ENCODE results near the gene FGL2. TPM values are rescaled to one million over a fixed set of nuclear protein-coding genes. Genes with fewer than 3 reads are reported as not detected.
"Not testable (repeated sequence)": the region's sequence is repeated elsewhere in the genome, so short reads cannot be mapped to it uniquely, and the experiment has no call there.

Gene FGL2
- total RNA-seq, 2 experiments from 2014 or later = 1.5 to 1.6 TPM

DNA sequence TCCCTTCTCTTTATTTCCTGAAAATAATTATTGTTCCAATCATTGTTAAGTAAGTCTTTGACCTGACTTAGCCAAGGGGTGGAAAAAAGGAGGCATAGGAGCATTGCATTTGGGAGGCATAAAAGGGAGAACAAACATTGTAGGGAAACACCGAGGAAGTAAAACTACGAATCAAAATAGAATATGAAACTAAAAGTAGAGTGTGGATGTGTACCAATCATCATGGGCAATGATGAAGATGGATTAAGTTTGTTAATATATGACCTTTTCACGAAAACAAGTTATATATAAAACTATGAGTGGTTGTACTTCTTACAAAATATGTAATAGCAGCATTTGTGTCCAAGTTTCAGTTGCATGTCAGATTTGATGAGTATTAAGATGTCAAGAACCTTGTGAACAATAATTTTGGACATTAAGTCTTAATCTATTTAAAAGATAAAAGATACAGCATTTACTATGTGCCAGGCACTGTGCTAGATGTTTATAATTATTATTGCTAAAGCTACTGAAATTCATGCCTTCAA is 24.3 kb downstream of the FGL2 start:
- DNase-seq; H3K4me1 ChIP-seq (ENCODE audit: insufficient read depth, low read length); H3K9me3 ChIP-seq (ENCODE audit: control insufficient read depth in 1 of 2, insufficient read depth in 1 of 2, low read length in 2 of 2); H3K27me3 ChIP-seq (ENCODE audit: control insufficient read depth in 1 of 2, insufficient read depth in 2 of 2, low read length in 2 of 2); H3K4me3 Mint-ChIP-seq; H3K27ac Mint-ChIP-seq; H3K36me3 ChIP-seq (ENCODE audit: insufficient read depth, low read length); H3K27ac ChIP-seq (ENCODE audit: low read depth in 1 of 2, low read length in 2 of 2); intact Hi-C loops (cut with DNase I, micrococcal nuclease); CTCF ChIA-PET; H3K27me3 Mint-ChIP-seq; H3K4me3 ChIP-seq (ENCODE audit: low read length); H3K36me3 Mint-ChIP-seq (ENCODE audit: low read depth); H3K9me3 Mint-ChIP-seq; POLR2A ChIA-PET; ATAC-seq (ENCODE audit: poor library complexity); H3K4me1 Mint-ChIP-seq (ENCODE audit: low read depth): not testable (repeated sequence)

DNA sequence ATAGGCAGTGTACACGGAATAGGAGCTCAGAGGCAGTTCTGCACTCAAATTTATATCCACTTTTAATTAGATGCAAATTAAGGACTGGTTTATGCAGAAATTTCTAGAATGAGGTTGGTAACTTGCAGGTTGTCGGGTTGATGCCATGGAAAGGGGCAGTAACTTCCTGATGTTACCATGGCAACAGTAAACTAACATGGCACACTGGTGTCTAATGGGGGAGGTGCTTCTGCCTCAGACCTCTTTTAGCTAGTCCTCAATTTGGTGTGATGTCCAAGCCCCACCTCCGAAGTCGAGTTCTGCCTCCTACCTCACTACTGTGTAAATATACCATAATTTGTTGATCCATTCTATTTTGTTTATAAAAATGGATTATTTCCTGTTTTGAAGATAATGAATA is 25.2 kb downstream of the FGL2 start:
- H3K27ac ChIP-seq (ENCODE audit: low read depth in 1 of 2, low read length in 2 of 2); ATAC-seq (ENCODE audit: poor library complexity); H3K36me3 Mint-ChIP-seq (ENCODE audit: low read depth); DNase-seq; H3K27me3 Mint-ChIP-seq; H3K9me3 Mint-ChIP-seq; H3K27ac Mint-ChIP-seq; H3K27me3 ChIP-seq (ENCODE audit: control insufficient read depth in 1 of 2, insufficient read depth in 2 of 2, low read length in 2 of 2); intact Hi-C loops (cut with DNase I, micrococcal nuclease); H3K4me3 ChIP-seq (ENCODE audit: low read length); H3K4me3 Mint-ChIP-seq; H3K4me1 Mint-ChIP-seq (ENCODE audit: low read depth); H3K36me3 ChIP-seq (ENCODE audit: insufficient read depth, low read length); POLR2A ChIA-PET; CTCF ChIA-PET; H3K4me1 ChIP-seq (ENCODE audit: insufficient read depth, low read length); H3K9me3 ChIP-seq (ENCODE audit: control insufficient read depth in 1 of 2, insufficient read depth in 1 of 2, low read length in 2 of 2): not testable (repeated sequence)

DNA sequence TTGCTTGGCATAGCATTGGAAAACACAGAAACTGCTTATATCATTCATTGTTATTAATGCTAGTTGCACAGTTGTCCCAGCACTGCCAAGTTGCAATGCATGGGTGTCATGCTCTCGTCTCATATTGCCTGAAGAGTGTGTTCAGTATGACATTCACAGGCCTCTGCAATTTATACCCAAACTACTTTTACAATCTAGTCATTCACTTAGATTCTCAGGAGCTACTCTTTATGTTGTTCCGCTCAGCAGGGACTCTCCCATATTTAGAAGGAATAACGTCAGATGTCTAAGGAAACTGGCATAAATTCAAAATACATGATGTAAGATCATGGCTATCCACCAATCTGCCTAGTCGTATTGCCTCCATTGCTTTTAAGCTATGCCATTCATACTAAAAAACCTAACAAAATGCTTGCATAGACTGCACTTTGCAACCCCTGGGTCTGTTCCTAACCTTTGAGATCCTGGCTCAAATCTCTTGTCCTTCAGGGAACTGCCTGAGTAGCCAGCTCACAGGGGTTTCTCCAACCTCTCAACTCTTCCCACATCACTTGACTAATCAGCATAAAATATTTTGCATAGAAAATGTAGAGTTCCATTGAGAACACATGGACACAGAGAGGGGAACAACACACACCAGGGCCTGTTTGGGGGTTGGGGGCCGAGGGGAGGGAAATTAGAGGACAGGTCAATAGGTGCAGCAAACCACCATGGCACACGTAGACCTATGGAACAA is 27.0 kb downstream of the FGL2 start:
- H3K9me3 Mint-ChIP-seq; H3K27me3 Mint-ChIP-seq; H3K27me3 ChIP-seq (ENCODE audit: control insufficient read depth in 1 of 2, insufficient read depth in 2 of 2, low read length in 2 of 2); H3K4me3 Mint-ChIP-seq; intact Hi-C loops (cut with DNase I, micrococcal nuclease); H3K4me1 ChIP-seq (ENCODE audit: insufficient read depth, low read length); H3K27ac ChIP-seq (ENCODE audit: low read depth in 1 of 2, low read length in 2 of 2); H3K4me1 Mint-ChIP-seq (ENCODE audit: low read depth); DNase-seq; ATAC-seq (ENCODE audit: poor library complexity); H3K9me3 ChIP-seq (ENCODE audit: control insufficient read depth in 1 of 2, insufficient read depth in 1 of 2, low read length in 2 of 2); H3K4me3 ChIP-seq (ENCODE audit: low read length); POLR2A ChIA-PET; H3K36me3 ChIP-seq (ENCODE audit: insufficient read depth, low read length); CTCF ChIA-PET; H3K27ac Mint-ChIP-seq; H3K36me3 Mint-ChIP-seq (ENCODE audit: low read depth): not testable (repeated sequence)

DNA sequence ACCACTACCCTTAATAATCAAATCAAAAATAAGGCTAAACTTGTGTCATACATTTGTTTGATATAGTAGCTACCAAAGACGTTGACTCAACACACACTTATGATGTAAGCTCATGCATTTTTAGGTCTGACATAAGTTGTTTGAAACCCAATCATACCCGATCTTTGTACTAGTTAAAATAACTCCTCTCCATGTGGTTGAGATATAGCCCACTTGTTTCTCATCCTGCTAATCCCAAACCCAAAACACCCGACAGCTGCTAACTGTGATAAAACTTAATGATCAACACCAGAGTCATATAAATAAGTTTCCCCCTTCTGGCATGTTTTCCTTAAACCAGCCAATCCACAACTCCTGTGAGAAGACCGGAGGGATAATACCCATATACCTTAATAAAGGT is 28.5 kb downstream of the FGL2 start:
- CTCF ChIA-PET; H3K36me3 ChIP-seq (ENCODE audit: insufficient read depth, low read length); H3K4me1 Mint-ChIP-seq (ENCODE audit: low read depth); ATAC-seq (ENCODE audit: poor library complexity); H3K27me3 ChIP-seq (ENCODE audit: control insufficient read depth in 1 of 2, insufficient read depth in 2 of 2, low read length in 2 of 2); H3K27ac ChIP-seq (ENCODE audit: low read depth in 1 of 2, low read length in 2 of 2); POLR2A ChIA-PET; H3K9me3 ChIP-seq (ENCODE audit: control insufficient read depth in 1 of 2, insufficient read depth in 1 of 2, low read length in 2 of 2); H3K4me1 ChIP-seq (ENCODE audit: insufficient read depth, low read length); H3K4me3 Mint-ChIP-seq; H3K36me3 Mint-ChIP-seq (ENCODE audit: low read depth); H3K4me3 ChIP-seq (ENCODE audit: low read length); H3K9me3 Mint-ChIP-seq; H3K27ac Mint-ChIP-seq; DNase-seq; H3K27me3 Mint-ChIP-seq; intact Hi-C loops (cut with DNase I, micrococcal nuclease): not testable (repeated sequence)

DNA sequence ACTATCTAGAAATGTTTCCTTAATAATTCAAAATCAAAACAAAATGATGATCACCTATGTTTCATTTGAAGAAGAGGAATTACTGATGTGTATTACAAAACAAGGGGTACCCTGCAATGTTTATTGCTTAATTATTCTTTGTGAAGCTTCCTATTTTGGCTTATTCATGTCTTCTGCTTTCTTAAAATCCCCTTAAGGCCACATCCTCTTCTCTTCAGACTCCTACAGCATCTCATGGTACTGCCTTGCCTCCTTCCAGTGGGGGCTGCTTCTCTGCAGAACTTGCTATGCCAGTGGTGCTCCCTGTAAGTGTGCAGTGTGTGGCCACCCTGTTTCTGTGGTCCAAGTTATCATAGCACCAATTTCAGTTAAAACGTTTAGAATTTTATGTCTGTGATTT is 42.2 kb downstream of the FGL2 start:
- H3K4me3 Mint-ChIP-seq = no peak overlapping the region
- H3K9me3 Mint-ChIP-seq = no peaks in the 10 kb centered on the region
- ATAC-seq (ENCODE audit: poor library complexity) = no peak
- no peaks in the 10 kb centered on the region for H3K27me3 ChIP-seq (ENCODE audit: control insufficient read depth in 1 of 2, insufficient read depth in 2 of 2, low read length in 2 of 2)
- TF ChIP-seq, protein P1, sequence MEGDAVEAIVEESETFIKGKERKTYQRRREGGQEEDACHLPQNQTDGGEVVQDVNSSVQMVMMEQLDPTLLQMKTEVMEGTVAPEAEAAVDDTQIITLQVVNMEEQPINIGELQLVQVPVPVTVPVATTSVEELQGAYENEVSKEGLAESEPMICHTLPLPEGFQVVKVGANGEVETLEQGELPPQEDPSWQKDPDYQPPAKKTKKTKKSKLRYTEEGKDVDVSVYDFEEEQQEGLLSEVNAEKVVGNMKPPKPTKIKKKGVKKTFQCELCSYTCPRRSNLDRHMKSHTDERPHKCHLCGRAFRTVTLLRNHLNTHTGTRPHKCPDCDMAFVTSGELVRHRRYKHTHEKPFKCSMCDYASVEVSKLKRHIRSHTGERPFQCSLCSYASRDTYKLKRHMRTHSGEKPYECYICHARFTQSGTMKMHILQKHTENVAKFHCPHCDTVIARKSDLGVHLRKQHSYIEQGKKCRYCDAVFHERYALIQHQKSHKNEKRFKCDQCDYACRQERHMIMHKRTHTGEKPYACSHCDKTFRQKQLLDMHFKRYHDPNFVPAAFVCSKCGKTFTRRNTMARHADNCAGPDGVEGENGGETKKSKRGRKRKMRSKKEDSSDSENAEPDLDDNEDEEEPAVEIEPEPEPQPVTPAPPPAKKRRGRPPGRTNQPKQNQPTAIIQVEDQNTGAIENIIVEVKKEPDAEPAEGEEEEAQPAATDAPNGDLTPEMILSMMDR (IDR thresholded peaks at IDR 0.05) = no peak
- no peaks in the 10 kb centered on the region for H3K4me1 ChIP-seq (ENCODE audit: insufficient read depth, low read length)
- peak in 3 of 14 experiments; percentile 15 to 28 (median 17) for DNase-seq
- peaks cover 7% of the 10 kb centered on the region for H3K4me1 Mint-ChIP-seq (ENCODE audit: low read depth)
- POLR2A ChIA-PET = no interaction called here
- no peak overlapping the region for H3K27ac ChIP-seq (ENCODE audit: low read depth in 1 of 2, low read length in 2 of 2)
- no peak overlapping the region for H3K27ac Mint-ChIP-seq
- no peaks in the 10 kb centered on the region for H3K27me3 Mint-ChIP-seq
- H3K36me3 ChIP-seq (ENCODE audit: insufficient read depth, low read length) = no peaks in the 10 kb centered on the region
- no peak overlapping the region for H3K4me3 ChIP-seq (ENCODE audit: low read length)
- CTCF ChIA-PET = no interaction called here
- H3K9me3 ChIP-seq (ENCODE audit: control insufficient read depth in 1 of 2, insufficient read depth in 1 of 2, low read length in 2 of 2) = no peaks in the 10 kb centered on the region
- intact Hi-C loops (cut with DNase I, micrococcal nuclease) = no loop called here
- H3K36me3 Mint-ChIP-seq (ENCODE audit: low read depth) = no peaks in the 10 kb centered on the region

DNA sequence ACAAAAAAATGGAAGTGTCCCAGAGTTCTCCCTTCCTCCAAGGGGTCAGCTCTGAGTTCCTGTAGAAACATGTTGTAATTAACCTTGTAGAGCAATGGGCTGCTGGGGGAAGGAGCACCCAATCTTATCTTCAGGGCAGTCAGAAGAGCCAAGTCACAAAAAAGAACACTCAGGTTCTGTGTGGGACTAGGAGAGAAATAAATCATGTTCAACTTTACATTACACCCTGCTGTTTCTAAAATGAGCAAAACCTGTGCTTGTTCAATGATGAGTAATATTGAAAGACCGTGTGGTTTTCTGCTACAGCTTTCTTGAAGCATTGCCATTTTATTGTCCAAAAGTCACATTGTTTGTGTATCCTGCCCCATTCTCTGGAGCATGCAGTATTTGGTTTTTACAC is 42.6 kb downstream of the FGL2 start:
- H3K27me3 Mint-ChIP-seq, POLR2A ChIA-PET: not testable (repeated sequence)

More for the DNA sequence above, 42.6 kb downstream of the FGL2 start:
- ATAC-seq (ENCODE audit: poor library complexity); H3K4me1 Mint-ChIP-seq (ENCODE audit: low read depth); H3K4me3 ChIP-seq (ENCODE audit: low read length); H3K9me3 Mint-ChIP-seq; H3K4me3 Mint-ChIP-seq; intact Hi-C loops (cut with DNase I, micrococcal nuclease); H3K36me3 Mint-ChIP-seq (ENCODE audit: low read depth); H3K4me1 ChIP-seq (ENCODE audit: insufficient read depth, low read length); H3K27ac Mint-ChIP-seq; CTCF ChIA-PET; H3K9me3 ChIP-seq (ENCODE audit: control insufficient read depth in 1 of 2, insufficient read depth in 1 of 2, low read length in 2 of 2); H3K36me3 ChIP-seq (ENCODE audit: insufficient read depth, low read length); H3K27me3 ChIP-seq (ENCODE audit: control insufficient read depth in 1 of 2, insufficient read depth in 2 of 2, low read length in 2 of 2); DNase-seq; H3K27ac ChIP-seq (ENCODE audit: low read depth in 1 of 2, low read length in 2 of 2): not testable (repeated sequence)
